CD4-positive, alpha-beta T cell treated with Interleukin-17A for 4 hours (primary cell): ENCODE results near the gene SLC39A13.
A peak's percentile ranks its signal among the peaks of the same experiment; 100 is the strongest.

Source experiments
- DNase-seq: peaks from one replicate; pipeline ENCODE4 v3.0.0-alpha.2; 2020; ENCODE audit warnings: mixed read lengths

Gene SLC39A13

DNA sequence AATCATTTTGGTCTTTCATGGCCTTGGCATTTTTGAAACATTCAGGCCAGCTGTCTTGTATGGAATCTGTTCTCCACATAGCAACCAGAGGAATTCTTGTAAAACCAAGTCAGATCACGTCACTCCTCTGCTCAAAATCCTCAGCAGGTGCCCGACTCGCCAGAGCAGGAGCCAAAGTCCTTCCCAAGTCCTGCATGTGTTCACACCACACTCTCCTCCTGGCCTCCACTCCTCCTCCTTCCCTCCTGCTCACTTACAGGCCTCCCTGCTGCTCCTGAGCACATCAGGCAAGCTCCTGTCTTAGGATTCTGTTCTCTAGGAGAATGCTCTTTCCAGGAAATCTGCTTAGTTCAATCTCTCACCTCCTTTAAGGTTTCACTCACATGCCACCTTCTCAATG is 24.8 kb downstream of the SLC39A13 start:
- no peak for DNase-seq

DNA sequence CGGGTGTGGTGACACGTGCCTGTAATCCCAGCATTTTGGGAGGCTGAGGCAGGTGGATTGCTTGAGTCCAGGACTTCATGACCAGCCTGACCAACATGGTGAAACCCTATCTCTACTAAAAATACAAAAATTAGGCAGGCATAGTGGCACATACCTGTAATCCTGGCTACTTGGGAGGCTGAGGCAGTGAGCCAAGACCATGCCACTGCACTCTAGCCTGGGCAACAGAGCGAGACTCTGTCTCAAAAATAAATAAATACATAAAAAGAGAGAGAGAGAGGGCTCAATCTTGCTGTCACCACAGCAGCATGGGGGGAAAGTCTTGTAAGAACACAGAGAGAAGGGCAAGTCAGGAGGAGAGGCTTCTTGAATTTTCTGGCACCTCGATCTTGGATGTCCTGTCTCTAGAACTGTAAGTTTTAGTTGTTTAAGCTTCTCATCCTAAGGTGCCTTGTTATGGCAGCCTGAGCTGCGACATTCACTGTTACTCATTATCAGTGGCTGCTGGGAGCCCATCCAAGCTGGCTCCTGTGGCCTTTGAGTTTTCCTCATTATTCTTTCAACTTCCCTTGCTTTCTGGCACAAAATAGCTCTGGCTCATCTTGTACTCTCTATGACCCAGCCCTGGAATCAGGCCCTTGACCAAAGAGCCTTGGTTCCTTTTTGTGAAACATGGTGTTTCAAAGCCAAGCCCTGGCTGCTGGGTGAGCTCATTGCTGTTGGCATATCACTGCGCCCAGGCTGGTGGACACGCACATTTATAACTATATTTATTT is 25.8 kb downstream of the SLC39A13 start:
- DNase-seq = no peak

DNA sequence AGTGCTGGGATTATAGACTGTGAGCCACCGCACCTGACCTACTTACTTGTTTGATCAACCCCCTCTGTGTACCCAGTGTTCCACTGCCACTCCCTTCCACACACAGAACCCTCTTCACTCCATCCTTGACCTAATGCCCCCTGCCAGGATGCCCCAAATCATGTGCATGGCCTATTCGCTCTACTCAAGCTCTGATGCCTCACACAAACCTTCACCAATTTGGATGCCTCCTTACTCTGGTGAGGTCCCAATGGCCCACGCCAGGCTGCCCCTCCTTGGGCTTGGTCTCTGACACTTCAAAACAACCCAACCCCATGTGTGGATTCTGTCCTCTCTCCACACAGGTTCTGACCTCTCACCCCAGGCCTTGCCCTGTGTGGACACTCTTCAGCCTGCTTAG is 27.3 kb downstream of the SLC39A13 start:
- DNase-seq = no peak

DNA sequence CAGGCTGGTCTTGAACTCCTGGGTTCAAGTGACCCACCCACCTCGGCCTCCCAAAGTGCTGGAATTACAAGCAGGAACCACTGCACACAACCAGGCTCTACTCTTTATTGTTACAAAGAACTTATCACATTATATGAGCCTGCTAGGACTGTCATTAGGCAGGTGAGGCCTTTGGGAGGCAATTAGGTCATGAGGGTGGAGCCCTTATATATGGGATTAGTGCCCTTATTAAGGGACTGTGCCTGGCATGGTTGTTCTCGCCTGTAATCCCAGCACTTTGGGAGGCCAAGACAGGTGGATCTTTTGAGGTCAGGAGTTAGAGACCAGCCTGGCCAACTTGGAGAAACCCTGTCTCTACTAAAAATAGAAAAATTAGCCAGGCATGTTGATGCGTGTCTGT is 28.3 kb downstream of the SLC39A13 start:
- no peak for DNase-seq

DNA sequence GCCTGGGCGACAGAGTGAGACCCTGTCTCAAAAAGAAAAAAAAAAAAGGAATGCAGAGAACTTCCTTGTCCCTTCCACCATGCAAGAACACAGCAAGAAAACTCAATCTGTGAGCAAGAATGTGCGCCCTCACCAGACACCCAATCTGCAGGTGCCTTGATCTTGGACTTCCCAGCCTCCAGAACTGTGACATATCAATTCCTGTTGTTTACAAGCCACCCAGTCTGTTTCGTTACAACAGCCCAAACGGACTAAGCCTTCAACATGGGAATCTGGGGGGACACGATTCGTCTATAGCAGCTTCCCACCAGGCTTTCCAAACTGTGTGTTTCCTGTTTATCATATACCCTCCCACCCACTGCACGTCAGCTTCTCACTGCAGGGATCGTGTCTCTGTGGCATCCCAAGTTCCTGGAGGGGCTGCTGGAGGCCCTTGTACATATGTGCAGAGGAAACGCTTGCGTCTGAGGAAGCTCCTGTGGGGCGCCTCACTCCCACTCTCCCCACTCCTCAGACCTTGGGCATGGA is 28.9 kb downstream of the SLC39A13 start:
- no peak for DNase-seq

DNA sequence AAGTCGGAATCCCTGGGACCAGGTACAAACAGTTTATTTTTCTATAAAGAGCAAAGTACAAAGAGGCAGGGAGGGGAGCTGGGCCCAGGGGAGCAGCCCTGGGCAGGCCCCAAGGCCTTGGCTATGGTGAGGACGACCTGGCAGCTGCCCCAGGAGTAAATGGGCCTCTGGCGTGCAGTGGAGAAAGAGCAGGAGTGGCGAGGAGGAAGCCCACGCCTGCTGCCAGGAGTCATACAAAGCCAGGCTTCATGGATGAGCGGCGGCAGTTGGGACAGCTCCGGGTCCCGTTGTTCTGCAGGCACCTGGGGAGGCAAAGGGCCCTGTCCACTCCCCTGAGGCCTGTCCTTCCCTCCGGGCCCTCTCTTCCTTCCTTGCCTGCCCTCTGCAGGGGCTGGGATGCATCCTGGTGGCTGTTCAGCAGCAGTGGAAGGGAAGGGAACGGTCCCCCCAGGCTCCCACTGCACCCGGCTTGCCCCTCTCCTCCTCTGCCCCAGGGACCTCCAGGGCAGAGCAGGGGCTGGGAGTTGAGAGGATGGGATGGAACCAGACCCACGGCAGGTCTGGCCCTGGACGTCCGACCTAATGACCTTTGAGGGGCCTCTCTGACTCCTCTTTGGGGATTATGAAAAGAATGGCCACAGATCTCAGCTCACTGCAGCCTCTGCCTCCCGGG is 29.5 kb downstream of the SLC39A13 start:
- no peak for DNase-seq

DNA sequence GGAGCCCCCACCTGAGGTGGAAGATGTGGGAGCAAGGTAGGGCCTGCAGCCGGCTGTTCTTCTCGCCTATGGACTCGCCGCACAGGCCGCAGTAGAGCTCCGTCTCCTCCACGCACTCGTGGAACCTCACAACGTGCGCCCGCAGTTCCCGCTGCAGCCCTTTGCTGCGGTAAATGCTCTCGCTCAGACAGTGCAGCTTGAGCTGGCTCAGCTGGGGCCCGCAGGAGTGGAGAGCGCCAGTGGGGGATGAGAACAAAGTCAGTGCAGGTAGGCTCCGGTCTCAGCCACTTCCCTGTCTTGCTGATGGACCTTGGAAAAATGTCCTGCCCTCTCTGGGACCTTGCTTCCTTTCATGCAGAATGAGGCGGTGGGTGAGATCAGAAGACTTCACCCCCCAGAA is 30.3 kb downstream of the SLC39A13 start:
- no peak for DNase-seq

DNA sequence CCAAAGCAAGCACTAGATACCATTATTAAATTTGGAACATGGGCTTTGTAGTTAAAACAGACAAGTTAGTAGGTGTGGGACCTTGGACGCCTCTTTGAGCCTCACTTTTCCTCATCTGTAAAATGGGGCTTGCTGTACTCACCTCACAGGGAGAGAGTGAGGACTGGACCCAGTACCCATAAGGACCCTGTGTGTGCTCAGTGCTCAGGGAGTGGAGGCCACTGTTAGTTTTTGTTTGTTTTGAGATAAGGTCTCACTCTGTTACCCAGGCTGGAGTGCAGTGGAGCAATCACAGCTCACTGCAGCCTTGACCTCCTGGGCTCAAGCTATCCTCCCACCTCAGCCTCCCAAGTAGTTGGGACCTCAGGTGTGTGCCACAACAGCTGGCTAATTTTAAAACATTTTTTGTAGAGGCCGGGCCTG is 31.7 kb downstream of the SLC39A13 start:
- DNase-seq = no peak

DNA sequence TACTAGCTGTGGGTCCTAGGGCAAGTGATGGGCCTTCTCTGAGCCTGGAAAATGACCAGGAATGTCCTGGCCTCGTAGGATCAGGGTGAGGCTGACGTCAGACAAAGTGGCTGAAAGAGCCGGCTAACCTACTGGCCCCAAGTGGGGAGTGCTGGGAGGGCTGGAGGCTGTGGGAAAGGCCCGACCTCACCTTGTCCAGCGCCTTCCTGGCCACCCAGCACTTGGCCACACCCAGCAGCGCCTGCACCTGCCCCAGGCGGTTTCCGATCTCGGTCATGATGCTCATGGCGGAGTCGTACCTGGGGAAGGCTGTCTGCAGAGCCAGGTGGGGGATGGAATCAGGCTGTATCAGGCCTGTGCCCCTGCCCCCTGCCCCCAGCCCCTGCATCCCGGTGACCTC is 33.0 kb downstream of the SLC39A13 start:
- DNase-seq = no peak

DNA sequence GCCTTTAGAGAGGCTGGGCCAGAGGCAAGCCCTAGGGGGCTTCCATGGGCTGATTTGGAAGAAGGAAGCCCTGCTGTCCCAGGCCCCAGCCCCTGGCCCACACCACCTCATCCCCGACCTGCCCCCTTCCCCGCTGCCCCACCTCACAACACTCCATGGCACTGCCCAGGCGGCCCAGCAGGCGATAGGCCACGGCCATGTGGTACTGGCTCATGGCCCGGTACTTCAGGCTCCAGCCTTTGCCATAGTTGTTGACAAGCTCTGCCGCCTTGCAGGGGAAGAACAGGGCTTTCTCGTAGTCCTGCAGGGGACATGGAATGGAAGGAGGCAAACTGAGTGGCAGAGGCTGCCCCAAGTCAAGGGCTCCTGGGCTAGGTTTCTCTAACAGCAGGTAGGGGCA is 34.1 kb downstream of the SLC39A13 start:
- DNase-seq = no peak

DNA sequence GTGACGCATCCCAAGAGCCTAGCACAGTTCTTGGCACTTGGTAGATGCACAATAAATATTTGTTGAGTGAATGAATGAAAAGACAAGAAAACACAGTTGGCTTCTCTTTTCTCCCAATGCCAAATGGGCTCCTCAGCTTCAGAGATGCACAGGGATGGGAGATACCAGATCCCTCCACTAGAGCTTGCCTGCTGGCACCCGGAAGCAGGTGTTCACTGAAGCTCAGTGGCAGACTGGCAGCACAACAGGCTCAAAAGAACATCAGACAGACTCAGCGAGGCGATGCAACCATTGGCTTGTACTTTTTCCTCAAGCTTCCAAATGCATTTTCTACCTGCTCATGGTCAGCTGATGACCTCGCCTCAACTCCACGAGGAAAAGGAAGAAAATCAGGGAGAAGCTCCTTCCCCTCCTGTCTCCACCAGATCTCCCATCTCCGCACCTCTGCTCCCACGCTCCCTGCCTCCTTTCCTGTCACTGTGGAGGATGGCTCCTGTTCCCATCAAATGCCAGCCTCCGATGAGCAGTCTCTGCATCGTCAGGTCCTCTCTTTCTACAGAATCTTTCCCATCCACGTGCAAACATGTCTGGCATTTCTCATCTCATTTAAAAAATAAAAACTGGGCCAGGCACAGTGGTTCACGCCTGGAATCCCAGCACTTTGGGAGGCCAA is 34.8 kb downstream of the SLC39A13 start:
- no peak for DNase-seq

DNA sequence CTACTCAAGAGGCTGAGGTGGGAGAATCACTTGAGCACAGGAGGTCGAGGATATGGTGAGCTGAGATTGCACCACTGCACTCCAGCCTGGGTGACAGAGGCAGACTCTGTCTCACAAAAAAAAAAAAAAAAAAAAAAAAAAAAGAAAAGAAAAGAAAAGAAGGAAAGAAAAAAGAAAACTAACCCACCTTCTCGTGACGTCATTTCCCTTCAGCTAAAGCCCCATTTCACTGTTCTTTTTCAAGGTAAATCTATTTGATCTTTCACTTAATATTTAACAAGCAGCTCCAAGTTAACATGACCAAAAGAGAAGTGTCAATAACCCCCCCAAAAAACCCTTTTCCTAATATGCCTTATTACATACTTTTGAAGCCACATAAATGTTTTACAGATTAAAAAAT is 35.4 kb downstream of the SLC39A13 start:
- no peak for DNase-seq

DNA sequence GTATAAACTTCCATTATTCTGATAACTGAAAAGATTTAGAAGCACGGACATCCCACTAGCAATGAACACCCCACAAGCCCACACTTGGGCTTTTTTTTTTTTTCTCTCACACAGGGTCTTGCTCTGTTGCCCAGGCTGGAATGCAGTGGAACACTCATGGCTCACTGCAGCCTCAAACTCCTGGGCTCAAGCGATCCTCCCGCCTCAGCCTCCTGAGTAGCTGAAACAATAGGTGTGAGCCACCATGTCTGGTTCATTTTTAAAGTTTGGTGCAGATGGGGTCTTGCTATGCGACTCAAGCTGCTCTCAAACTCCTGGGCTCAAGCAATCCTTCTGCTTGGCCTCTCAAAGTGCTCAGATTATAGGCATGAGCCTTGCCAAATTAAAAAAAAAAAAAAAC is 37.5 kb downstream of the SLC39A13 start:
- no peak for DNase-seq

DNA sequence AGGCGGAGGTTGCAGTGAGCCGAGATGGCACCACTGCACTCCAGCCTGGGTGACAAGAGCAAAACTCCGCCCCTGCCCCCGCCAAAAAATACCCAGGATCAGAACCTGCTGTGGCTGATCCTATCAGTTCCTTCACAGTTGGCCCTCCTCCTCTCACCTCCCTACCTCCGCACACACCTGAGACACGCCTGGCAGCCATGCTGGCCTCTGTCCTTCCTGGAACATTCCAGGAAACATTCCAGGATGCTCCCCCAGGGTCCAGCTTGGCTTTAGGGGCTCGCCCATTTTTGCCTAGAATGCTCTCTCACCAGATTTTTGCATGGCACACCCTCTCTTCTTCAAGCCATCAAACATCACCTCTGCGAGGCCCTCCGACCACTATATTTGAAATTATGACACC is 38.4 kb downstream of the SLC39A13 start:
- DNase-seq = no peak

DNA sequence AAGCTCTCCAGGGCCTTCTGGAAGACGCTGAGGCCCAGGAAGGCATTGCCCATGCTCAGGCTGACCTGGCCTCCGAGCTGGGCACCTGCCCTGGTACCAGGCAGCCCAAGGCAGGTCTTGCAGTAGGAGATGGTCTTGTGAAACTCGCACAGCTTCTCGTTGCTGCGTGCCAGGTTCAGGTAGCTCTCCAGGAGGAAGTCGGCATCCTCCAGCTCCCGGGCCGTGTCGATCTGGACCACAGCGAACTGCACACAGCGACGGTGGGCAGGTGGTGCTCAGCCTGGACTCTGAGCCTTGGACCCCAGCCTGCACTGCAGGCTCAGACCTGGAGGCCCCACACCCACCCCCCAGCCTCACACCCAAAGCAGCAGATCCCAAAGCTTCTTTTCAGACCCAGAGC is 39.5 kb downstream of the SLC39A13 start:
- no peak for DNase-seq

DNA sequence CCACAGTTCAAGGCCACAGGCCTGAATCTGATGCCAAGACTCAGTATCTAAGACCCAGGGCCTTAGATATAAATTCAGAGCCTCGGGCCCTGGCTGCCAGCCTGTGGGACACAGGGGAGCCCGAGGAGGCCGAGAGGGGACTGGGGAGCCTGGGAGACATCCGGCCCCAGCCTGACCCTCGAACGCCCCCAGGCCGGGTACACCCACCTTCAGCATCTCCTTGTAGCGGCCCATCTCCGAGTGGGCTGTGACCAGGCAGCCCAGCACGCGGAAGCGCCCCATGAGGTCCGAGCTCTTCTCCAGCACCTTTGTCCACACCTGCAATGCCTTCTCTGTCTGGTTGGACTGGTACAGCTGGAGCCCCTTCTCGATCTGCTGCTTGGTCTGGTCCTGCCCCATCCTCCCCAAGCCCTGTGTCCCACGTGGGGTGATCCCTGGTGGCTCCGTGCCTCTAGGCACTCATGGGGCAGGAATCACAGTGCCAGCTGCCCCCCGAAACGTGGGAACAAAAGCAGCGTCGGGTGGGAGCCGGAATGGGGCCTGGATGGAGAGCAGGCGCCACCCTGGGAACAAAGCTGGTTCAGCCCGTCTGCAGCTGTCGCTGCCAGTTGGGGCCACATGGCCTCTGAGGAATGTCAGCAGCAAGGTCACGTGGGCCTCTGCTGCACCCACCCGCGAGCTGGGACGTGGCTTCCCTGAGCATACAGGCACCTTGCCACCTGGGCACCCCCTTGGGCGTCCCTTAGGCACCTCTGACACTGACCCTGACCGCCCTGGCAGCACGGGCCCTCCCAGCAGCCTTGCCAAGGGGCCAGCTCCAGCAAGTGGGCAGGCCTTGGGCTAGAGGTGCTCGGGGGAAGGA is 40.4 kb downstream of the SLC39A13 start, which contains the start of gene RAPSN:
Gene RAPSN, minus strand, starts transcription at position 571 of the 862 bp plus-strand sequence. Its CDS starts 172 bp downstream, at position 399.
- no peak for DNase-seq

DNA sequence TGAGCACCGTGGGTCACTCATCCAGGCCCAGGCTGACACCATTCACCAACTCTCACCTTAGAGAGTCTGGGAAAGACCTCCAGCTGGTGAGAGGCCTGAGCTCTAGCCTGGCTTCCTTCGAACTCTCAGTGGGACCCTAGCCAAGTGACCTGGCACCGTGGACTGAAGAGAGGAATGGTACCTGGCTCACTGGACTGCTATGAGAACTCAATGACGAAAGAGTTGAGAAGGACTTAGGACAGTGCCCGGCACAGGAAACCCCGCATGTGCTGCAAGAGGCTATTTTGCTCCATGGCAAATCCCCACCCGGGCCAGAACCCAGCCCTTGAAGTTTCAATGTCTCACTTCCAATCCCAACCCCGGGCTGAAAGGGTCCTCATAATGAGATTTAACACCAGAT is 41.2 kb downstream of the SLC39A13 start:
- no peak for DNase-seq

DNA sequence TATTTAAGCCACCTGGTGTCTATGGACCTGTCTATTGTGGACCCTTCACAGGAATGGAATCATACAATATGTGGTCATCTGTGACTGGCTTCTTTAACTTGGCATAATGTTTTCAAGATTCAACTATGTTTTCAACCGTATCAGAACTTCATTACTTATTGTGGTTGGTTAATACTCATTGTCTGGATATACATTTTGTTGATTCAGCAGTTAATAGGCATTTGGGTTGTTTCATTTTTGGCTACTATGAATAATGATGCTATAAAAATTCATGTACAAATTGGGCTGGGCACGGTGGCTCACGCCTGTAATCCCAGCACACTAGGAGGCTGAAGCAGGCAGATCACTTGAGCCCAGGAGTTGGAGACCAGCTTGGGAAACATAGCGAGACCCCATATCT is 43.0 kb downstream of the SLC39A13 start:
- DNase-seq = no peak

DNA sequence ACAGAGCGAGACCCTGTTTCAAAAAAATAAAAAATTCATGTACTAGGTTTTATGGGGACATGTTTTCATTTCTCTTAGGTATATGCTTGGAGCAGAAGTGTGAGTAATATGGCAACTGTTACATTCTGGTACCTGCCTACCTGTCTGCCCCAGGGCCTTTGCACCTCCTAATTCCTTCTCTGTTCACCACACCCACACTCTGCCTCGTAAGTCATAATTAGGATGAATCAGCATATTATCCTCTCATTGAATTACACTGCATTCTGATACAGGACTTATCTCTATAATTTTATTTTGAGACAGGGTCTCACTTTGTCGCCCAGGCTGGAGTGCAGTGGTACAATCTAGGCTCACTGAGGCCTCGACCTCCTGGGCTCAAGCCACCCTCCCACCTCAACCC is 43.6 kb downstream of the SLC39A13 start:
- DNase-seq = no peak

DNA sequence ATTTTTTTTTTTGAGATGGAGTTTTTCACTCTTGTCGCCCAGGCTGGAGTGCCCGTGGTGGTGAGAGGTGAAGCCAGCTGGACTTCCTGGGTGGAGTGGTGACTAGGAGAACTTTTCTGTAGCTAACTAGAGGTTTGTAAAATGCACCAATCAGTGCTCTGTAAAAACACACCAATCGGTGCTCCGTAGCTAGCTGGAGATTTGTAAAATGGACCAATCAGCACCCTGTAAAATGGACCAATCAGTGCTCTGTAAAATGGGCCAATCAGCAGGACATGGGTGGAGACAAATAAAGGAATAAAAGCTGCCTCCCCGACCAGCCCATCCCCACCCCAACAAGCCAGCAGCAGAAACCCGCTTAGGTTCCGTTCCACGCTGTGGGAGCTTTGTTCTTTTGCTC is 45.0 kb downstream of the SLC39A13 start:
- DNase-seq = no peak

DNA sequence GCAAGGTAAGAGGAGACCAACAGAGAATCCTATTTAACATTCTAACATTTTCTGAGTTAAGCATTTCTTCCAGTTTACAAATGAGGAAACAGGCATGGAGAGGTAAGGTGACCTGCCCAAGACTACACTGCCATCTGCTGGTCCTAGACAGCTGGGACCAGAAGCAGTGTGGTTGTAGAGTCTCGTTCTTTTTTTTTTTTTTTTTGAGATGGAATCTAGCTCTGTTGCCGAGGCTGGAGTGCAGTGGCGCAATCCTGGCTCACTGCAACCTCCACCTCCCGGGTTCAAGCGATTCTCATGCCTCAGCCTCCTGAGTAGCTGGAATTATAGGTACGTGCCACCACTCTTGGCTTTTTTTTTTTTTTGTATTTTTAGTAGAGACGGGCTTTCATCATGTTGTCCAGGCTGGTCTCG is 45.9 kb downstream of the SLC39A13 start:
- DNase-seq = peak; percentile 72

DNA sequence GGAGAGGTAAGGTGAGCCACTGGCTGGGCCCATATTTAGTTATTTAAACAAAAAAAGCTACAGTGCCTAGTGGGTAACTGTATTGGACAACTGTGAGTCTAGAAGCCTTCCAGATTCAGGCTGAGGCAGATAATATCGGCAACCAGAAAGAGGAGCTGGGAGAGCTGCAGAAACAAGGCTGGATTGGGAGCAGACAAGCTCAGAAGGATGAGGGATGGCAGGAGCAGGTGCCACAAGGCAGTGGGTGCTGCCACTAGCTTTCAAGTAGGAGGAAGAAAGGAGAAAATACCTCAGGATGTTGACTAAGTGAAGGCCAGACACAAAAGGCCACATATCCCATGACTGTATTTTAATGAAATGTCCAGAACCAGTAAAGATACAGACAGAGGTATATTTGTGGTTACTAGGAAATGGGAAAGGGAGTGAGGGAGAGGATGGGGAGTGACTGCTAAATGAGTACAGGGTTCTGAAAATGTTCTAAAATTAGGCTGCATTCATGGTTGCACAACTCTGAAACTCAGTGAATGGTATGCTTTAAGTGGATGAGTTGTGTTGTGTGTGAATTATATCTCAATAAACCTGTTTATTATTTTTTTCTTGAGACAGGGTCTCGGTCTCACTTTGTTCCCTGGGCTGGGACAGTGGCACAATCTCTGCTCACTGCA is 52.3 kb downstream of the SLC39A13 start:
- DNase-seq = no peak
